ENCODE data around the gene PTGFRN.
A peak's percentile ranks its signal among the peaks of the same experiment; 100 is the strongest.
"Not testable (repeated sequence)": the region's sequence is repeated elsewhere in the genome, so short reads cannot be mapped to it uniquely, and the experiment has no call there.

PTGFRN gene

GRCh38 chr1:116909512-116910378 is at the start of gene PTGFRN:
Gene PTGFRN, plus strand, starts transcription at chr1:116909916. Its CDS starts 288 bp downstream, at chr1:116910204.
- peak; percentile 65 for DNase-seq (ENCODE audit: low read depth)
- TF ChIP-seq CTCF (conservative IDR thresholded peaks at IDR 0.05; ENCODE audit: low read length) = no peak
- peak within 1 kb of the TSS; percentile 64 for H3K4me3 ChIP-seq (ENCODE audit: low read length)

GRCh38 chr1:116860167-116860566 is 49.5 kb upstream of the PTGFRN start:
- DNase-seq (ENCODE audit: low read depth); H3K4me3 ChIP-seq (ENCODE audit: low read length): not testable (repeated sequence)

DNA sequence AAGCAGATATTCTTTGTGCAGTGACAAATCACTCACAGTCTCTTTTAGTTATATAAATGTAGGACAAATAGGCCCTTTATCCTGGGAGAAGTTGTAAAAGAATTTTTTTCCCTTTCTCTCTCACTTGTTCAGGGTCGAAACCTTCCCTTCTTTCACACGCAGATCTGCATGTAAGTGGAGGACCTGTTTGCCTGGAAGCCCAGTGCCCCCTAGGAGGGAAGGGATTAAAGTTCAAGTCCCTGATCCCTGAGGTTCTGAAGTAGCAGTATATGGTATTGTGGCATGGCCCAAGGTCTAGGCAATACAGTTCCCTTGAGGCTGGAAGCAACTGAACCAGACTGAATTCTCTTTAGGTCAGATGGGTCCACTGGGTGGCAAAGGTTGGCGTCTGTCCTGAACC is 48.6 kb upstream of the PTGFRN start:
- no peak for TF ChIP-seq CTCF (conservative IDR thresholded peaks at IDR 0.05; ENCODE audit: low read length)
- H3K4me3 ChIP-seq (ENCODE audit: low read length) = no peak overlapping the region

DNA sequence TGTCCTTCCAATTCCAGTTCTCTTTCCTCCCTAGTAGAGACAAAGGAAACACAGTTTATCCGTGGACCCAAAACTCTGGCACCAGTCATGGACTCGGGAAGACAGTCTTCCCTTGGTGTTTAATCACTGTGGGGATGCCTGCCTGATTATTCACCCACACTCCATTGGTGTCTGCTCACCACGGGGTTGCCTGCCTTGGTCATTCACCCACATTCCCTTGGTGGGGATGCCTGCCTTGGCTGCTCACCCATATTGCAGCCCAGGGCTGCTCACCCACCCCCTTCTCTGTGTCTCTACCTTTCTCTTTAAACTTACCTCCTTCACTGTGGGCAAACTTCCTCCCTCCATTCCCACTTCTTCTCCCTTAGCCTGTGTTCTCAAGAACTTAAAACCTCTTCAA is 46.7 kb upstream of the PTGFRN start:
- H3K4me3 ChIP-seq (ENCODE audit: low read length); DNase-seq (ENCODE audit: low read depth): not testable (repeated sequence)

More for the DNA sequence above, 48.6 kb upstream of the PTGFRN start:
- no peak for DNase-seq (ENCODE audit: low read depth)

GRCh38 chr1:116866478-116866877 is 43.2 kb upstream of the PTGFRN start:
- not testable (repeated sequence) for DNase-seq (ENCODE audit: low read depth); H3K4me3 ChIP-seq (ENCODE audit: low read length)

DNA sequence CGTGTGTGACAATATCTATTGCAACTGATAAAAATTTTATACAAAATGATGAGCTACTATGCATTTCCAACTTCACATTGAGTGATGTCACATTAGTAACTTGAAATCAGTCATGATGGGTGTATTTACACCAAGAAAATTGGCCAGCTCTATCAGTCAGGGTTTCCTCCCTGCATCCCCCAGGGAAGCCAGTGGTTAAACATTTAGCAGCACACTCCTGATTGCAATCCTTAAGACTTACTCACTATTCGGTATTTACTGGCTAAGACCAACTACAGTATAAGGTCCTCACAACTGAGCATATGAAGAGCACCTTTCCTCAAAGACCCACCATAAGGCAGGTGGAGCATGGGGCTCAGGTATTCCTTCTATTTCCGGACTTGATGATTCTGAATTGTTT is 41.3 kb upstream of the PTGFRN start:
- DNase-seq (ENCODE audit: low read depth) = no peak
- TF ChIP-seq CTCF (conservative IDR thresholded peaks at IDR 0.05; ENCODE audit: low read length) = no peak
- H3K4me3 ChIP-seq (ENCODE audit: low read length) = no peak overlapping the region

- no peak for DNase-seq (ENCODE audit: low read depth)
- no peak overlapping the region for H3K4me3 ChIP-seq (ENCODE audit: low read length)
- TF ChIP-seq CTCF (conservative IDR thresholded peaks at IDR 0.05; ENCODE audit: low read length) = no peak
These were observed 40.1 kb upstream of the PTGFRN start for GRCh38 chr1:116869611-116870010.

DNA sequence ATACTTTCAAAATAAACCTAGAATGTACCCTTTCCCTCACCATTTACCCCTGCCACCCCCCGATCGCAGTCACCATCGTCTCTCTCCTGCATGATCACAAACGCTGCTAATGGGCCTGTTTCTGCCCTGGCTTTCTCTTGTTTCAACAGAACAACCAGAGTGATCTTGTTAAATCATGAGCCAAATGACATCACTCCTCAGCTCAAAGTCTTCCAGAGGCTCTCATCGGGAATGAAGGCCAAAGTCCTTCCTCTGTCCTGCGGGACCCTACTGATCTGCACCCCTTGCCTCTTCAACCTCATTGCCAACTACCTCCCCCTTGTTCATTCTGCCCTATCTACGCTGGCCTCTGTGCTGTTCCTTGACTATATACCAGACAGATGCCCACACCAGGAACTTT is 39.4 kb upstream of the PTGFRN start:
- no peak overlapping the region for H3K4me3 ChIP-seq (ENCODE audit: low read length)
- DNase-seq (ENCODE audit: low read depth) = no peak
- TF ChIP-seq CTCF (conservative IDR thresholded peaks at IDR 0.05; ENCODE audit: low read length) = no peak

DNA sequence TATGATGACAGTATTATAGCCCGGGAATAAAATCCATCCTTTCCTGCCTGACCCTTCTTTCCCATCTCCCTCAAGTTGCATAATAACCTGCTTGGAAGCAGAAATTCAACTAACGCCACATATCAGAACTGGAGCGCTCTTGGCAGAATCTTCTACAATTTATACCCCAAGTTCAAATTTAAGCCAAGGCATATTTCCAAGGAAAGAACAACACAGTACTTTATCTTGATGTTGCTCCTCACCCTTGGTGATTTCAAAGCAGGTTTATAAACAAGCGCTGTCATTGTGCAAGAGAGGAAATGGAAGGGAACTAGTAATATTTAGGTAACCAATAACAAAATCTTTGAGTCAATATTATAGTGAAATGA is 38.0 kb upstream of the PTGFRN start:
- TF ChIP-seq CTCF (conservative IDR thresholded peaks at IDR 0.05; ENCODE audit: low read length) = no peak
- H3K4me3 ChIP-seq (ENCODE audit: low read length) = no peak overlapping the region
- DNase-seq (ENCODE audit: low read depth) = no peak

Data from AG10803 (cell line).